ENCODE data around the gene BSG.

Gene BSG

GRCh38 chr19:543910-544608, 28.3 kb upstream of the BSG start, which contains the start of gene GZMM:
Gene GZMM, plus strand, starts transcription at chr19:544053. Its CDS starts 19 bp downstream, at chr19:544072.
- H3K4me3 ChIP-seq (ENCODE audit: low read depth, low read length), result no peak within 1 kb of the TSS
- no peak for DNase-seq
- TF ChIP-seq CTCF (IDR thresholded peaks at IDR 0.05; ENCODE audit: low read depth, low read length), result no peak
- peaks cover 29% of the 10 kb centered on the region for H3K36me3 ChIP-seq
- no peak within 1 kb of the TSS for H3K27ac ChIP-seq
- H3K9me3 ChIP-seq (ENCODE audit: severe bottlenecking), result peaks cover 3% of the 10 kb centered on the region
- H3K27me3 ChIP-seq (ENCODE audit: insufficient read depth, low read depth, severe bottlenecking), result no peaks in the 10 kb centered on the region

GRCh38 chr19:547117-547516, 25.3 kb upstream of the BSG start:
- no peak for DNase-seq
- no peak for TF ChIP-seq CTCF (IDR thresholded peaks at IDR 0.05; ENCODE audit: low read depth, low read length)
- no peaks in the 10 kb centered on the region for H3K27me3 ChIP-seq (ENCODE audit: insufficient read depth, low read depth, severe bottlenecking)
- H3K27ac ChIP-seq, result no peak overlapping the region
- H3K4me3 ChIP-seq (ENCODE audit: low read depth, low read length), result no peak overlapping the region
- H3K36me3 ChIP-seq, result peaks cover 13% of the 10 kb centered on the region
- peaks cover 3% of the 10 kb centered on the region for H3K9me3 ChIP-seq (ENCODE audit: severe bottlenecking)

- peak; percentile 30; the same call in 1 of the 2 replicates for TF ChIP-seq CTCF (IDR thresholded peaks at IDR 0.05; ENCODE audit: low read depth, low read length)
- no peak overlapping the region for H3K27ac ChIP-seq
- H3K27me3 ChIP-seq (ENCODE audit: insufficient read depth, low read depth, severe bottlenecking), result no peaks in the 10 kb centered on the region
- no peak overlapping the region for H3K4me3 ChIP-seq (ENCODE audit: low read depth, low read length)
- H3K36me3 ChIP-seq, result peaks cover 4% of the 10 kb centered on the region
- peaks cover 3% of the 10 kb centered on the region for H3K9me3 ChIP-seq (ENCODE audit: severe bottlenecking)
- no peak for DNase-seq
These were observed 24.3 kb upstream of the BSG start for GRCh38 chr19:547836-548720.

GRCh38 chr19:548886-549830, 23.2 kb upstream of the BSG start:
- Histone ChIP-seq H3K27ac (no peak overlapping the region), H3K36me3 (no peaks in the 10 kb centered on the region), H3K4me3 (ENCODE audit: low read depth, low read length) (no peak overlapping the region), H3K9me3 (ENCODE audit: severe bottlenecking) (peaks cover 3% of the 10 kb centered on the region), H3K27me3 (ENCODE audit: insufficient read depth, low read depth, severe bottlenecking) (no peaks in the 10 kb centered on the region)
- TF ChIP-seq CTCF (IDR thresholded peaks at IDR 0.05; ENCODE audit: low read depth, low read length), result peak; percentile 30
- DNase-seq, result no peak

- Histone ChIP-seq H3K27me3 (ENCODE audit: insufficient read depth, low read depth, severe bottlenecking) (no peaks in the 10 kb centered on the region), H3K27ac (no peak overlapping the region), H3K36me3 (no peaks in the 10 kb centered on the region), H3K9me3 (ENCODE audit: severe bottlenecking) (no peaks in the 10 kb centered on the region), H3K4me3 (ENCODE audit: low read depth, low read length) (no peak overlapping the region)
- no peak for DNase-seq
- TF ChIP-seq CTCF (IDR thresholded peaks at IDR 0.05; ENCODE audit: low read depth, low read length), result no peak
These were observed 17.6 kb upstream of the BSG start for GRCh38 chr19:554817-555216.

All from WERI-Rb-1 (cell line).